ENCODE results near the gene POU2F3. TPM values are rescaled to one million over a fixed set of nuclear protein-coding genes. Genes with fewer than 3 reads are reported as not detected.

The POU2F3 gene
- total and polyA plus RNA-seq, 2 of the 13 experiments (the other 11 are each of a cell fraction or from before 2014, with no cell fraction given), result not detected

- TF ChIP-seq ZNF296 (CRISPR knock-in tag; conservative IDR thresholded peaks at IDR 0.05) (no peak), NFE2L1 (CRISPR knock-in tag; IDR thresholded peaks at IDR 0.05; ENCODE audit: borderline replicate concordance) (no peak), CBFB (CRISPR knock-in tag; IDR thresholded peaks at IDR 0.05) (no peak), FOXK1 (CRISPR knock-in tag; IDR thresholded peaks at IDR 0.05; ENCODE audit: borderline replicate concordance, low read depth) (no peak; the same call in 1 of the 2 replicates), ZNF446 (CRISPR knock-in tag; IDR thresholded peaks at IDR 0.05) (no peak), ZNF607 (CRISPR knock-in tag; IDR thresholded peaks at IDR 0.05; ENCODE audit: borderline replicate concordance) (no peak), LRRFIP1 (CRISPR knock-in tag; conservative IDR thresholded peaks at IDR 0.05) (no peak), ZNF33B (CRISPR knock-in tag; IDR thresholded peaks at IDR 0.05) (no peak), ATF4 (CRISPR knock-in tag; IDR thresholded peaks at IDR 0.05) (0 out of 4 replicates have a peak, but pooled peaks of 1 of the 2 experiments have one; percentile 47), AGO1 (IDR thresholded peaks at IDR 0.05; ENCODE audit: low read depth, low read length, poor library complexity, severe bottlenecking) (no peak), ZNF775 (CRISPR knock-in tag; IDR thresholded peaks at IDR 0.05; ENCODE audit: borderline replicate concordance) (no peak), ZNF747 (CRISPR knock-in tag; IDR thresholded peaks at IDR 0.05; ENCODE audit: borderline replicate concordance) (no peak), ZNF256 (CRISPR knock-in tag; conservative IDR thresholded peaks at IDR 0.05) (no peak), CEBPG (CRISPR knock-in tag; IDR thresholded peaks at IDR 0.05) (peak; percentile 45), RFXANK (CRISPR knock-in tag; IDR thresholded peaks at IDR 0.05) (no peak), RBAK (CRISPR knock-in tag; IDR thresholded peaks at IDR 0.05) (no peak), BRD4 (CRISPR knock-in tag; IDR thresholded peaks at IDR 0.05) (0 out of 2 replicates have a peak, but pooled peaks have one; percentile 4), YY1 (IDR thresholded peaks at IDR 0.05; ENCODE audit: insufficient read depth, insufficient replicate concordance, low read depth, low read length) (no peak), RCOR2 (CRISPR knock-in tag; IDR thresholded peaks at IDR 0.05) (no peak), CBX5 (CRISPR knock-in tag; IDR thresholded peaks at IDR 0.05; ENCODE audit: borderline replicate concordance) (no peak), ZNF557 (CRISPR knock-in tag; IDR thresholded peaks at IDR 0.05) (no peak), ZBTB43 (CRISPR knock-in tag; conservative IDR thresholded peaks at IDR 0.05) (no peak; the same call in none of the 2 replicates), THAP7 (CRISPR knock-in tag; IDR thresholded peaks at IDR 0.05) (no peak), CREBL2 (CRISPR knock-in tag; IDR thresholded peaks at IDR 0.05; ENCODE audit: borderline replicate concordance) (no peak)
Measured at GRCh38 chr11:120198787-120199469, 41.0 kb upstream of the POU2F3 start (continued).
